ENCODE data around the gene OMP.

DNA sequence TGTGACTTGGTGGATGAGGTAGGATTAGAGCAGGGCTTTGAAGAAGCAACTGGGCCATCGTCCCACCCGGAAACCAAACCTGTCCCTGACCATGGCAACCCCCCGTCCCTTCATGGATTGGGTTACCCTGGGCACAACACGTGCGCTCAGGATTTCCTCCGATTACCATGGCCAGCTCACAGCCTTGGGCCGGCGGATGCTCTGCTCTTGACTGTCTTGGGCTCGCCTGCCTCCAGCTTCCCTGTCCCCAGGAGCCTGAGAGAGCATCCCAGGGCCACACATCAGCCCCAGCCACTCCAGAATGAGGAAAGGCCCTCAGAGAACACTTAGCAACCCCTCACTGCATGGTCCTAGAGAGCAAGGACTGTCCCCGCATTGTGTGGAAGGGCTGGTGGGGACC, 48.2 kb downstream of the OMP start:
- TF ChIP-seq CTCF (IDR thresholded peaks at IDR 0.05) (no peak), EZH2 (IDR thresholded peaks at IDR 0.05; ENCODE audit: borderline replicate concordance, insufficient read depth, low read depth, low read length, poor library complexity, severe bottlenecking) (no peak)
